GM12878 (cell line): ENCODE results near the gene ZFAND2A. TPM values are rescaled to one million over a fixed set of nuclear protein-coding genes. Genes with fewer than 3 reads are reported as not detected.

Experiments
- CREB1 ChIP-seq: IDR thresholded peaks from 2 replicates; pipeline ENCODE4 v1.6.1; 2012; ENCODE audit warnings: low read depth, mild to moderate bottlenecking, inconsistent platforms
- CREM ChIP-seq: IDR thresholded peaks from 2 replicates; pipeline ENCODE4 v1.6.1; 2014; ENCODE audit warnings: antibody characterized with exemption, low read depth
- GATAD2B ChIP-seq: fragments of 450-650 bp; conservative IDR thresholded peaks from 2 replicates; pipeline ENCODE4 v1.6.1; 2017; ENCODE audit warnings: low read depth, mild to moderate bottlenecking, moderate library complexity
- KLF5 ChIP-seq: fragments of 450-650 bp; IDR thresholded peaks from 2 replicates; pipeline ENCODE4 v1.6.1; 2014; ENCODE audit warnings: mild to moderate bottlenecking; ENCODE audit not compliant: partially characterized antibody
- LARP7 ChIP-seq: fragments of 450-650 bp; IDR thresholded peaks from 2 replicates; pipeline ENCODE4 v1.6.1; 2017; ENCODE audit warnings: mild to moderate bottlenecking
- NFIC ChIP-seq: IDR thresholded peaks from 2 replicates; pipeline ENCODE4 v1.6.1; 2012; ENCODE audit warnings: low read depth, mild to moderate bottlenecking, inconsistent platforms, low read length, moderate library complexity
- POLR2AphosphoS2 ChIP-seq: IDR thresholded peaks from 2 replicates; pipeline ENCODE4 v1.6.1; 2011; ENCODE audit warnings: low read depth, mild to moderate bottlenecking, low read length, improper control_type of control experiment, moderate library complexity
- STAT1 ChIP-seq: fragments of 450-650 bp; conservative IDR thresholded peaks from 2 replicates; pipeline ENCODE4 v1.6.1; 2014; ENCODE audit warnings: antibody characterized with exemption, mild to moderate bottlenecking
- TCF12 ChIP-seq: IDR thresholded peaks from 2 replicates; pipeline ENCODE4 v1.6.1; 2011; ENCODE audit warnings: low read depth, mild to moderate bottlenecking, low read length
- ZBED1 ChIP-seq: IDR thresholded peaks from 2 replicates; pipeline ENCODE4 v1.6.1; 2016; ENCODE audit warnings: borderline replicate concordance
- ZBTB40 ChIP-seq: fragments of 450-650 bp; IDR thresholded peaks from 2 replicates; pipeline ENCODE4 v1.6.1; 2016; ENCODE audit warnings: mild to moderate bottlenecking, moderate library complexity, borderline replicate concordance
- polyA plus RNA-seq, 11 experiments: library from polyadenylated mRNA; depleted of rRNA in 4 of 11; unstranded in 6 of 11; stranded (reverse) in 5 of 11; fragments of >200 nt; fragmentation: Nextera tagmentation in 4 of 11; fragmentation: Illumina TruSeq in 1 of 11; extraction: Ambion mirVana in 4 of 11; extraction: Trizol in 1 of 11; gene quantifications; 1 replicate in 1 of 11; 2 replicates in 10 of 11; pipeline versions ENCODE4 v1.2.1 to v1.2.3, GENCODE V29; 2011 to 2016; ENCODE audit warnings: inconsistent platforms in 2 of 11, missing spikeins in 2 of 11, low read depth in 1 of 11
- total RNA-seq, 4 experiments: library from RNA; depleted of rRNA in 3 of 4; stranded (reverse); fragments of >200 nt in 3 of 4; fragmentation: Illumina TruSeq in 1 of 4; extraction: Trizol in 1 of 4; gene quantifications; 2 replicates each; pipeline versions ENCODE4 v1.2.1 to v1.2.3, GENCODE V29; 2013 to 2021

Gene ZFAND2A
- total and polyA plus RNA-seq, 10 of the 15 experiments (the other 5 are each of a cell fraction or from before 2014, with no cell fraction given) = 14.8 to 39.9 (median 20.8) TPM

- TF ChIP-seq ZBTB40 (no peak), TCF12 (0 out of 2 replicates have a peak, but pooled peaks have one; percentile 40), GATAD2B (peak; percentile 60), POLR2AphosphoS2 (0 out of 2 replicates have a peak, but pooled peaks have one; percentile 31), CREM (peak; percentile 60), LARP7 (0 out of 2 replicates have a peak, but pooled peaks have one; percentile 34), KLF5 (peak; percentile 15), NFIC (peak; percentile 51; the same call in 1 of the 2 replicates), ZBED1 (no peak), STAT1 (no peak), CREB1 (peak; percentile 30; the same call in 1 of the 2 replicates)
Observed at GRCh38 chr7:1103009-1103788, 56.8 kb downstream of the ZFAND2A start (continued).

Other genes with a start within 250 kb of the ZFAND2A start
- 34.0 and 44.2 TPM in 2 replicates for gene ADAP1, start 205.5 kb downstream of the ZFAND2A start, total RNA-seq (2014; rRNA removed)
- 15.8 and 17.9 TPM in 2 replicates for gene ADAP1, start 205.5 kb downstream of the ZFAND2A start, total RNA-seq (2014; rRNA removed; fragmentation: Illumina TruSeq; extraction: Trizol)
- 38.7 and 42.3 TPM in 2 replicates for gene ADAP1, start 205.5 kb downstream of the ZFAND2A start, total RNA-seq (2021)
- gene ADAP1, start 205.5 kb downstream of the ZFAND2A start, polyA plus RNA-seq (2011; rRNA removed) = 16.6 and 22.5 TPM in 2 replicates
- gene ADAP1, start 205.5 kb downstream of the ZFAND2A start, polyA plus RNA-seq (2014; fragmentation: Illumina TruSeq; extraction: Trizol) = 8.0 and 22.0 TPM in 2 replicates
- gene ADAP1, start 205.5 kb downstream of the ZFAND2A start, polyA plus RNA-seq (2014; fragmentation: Nextera tagmentation; extraction: Ambion mirVana) = under 1 TPM in 1 of 2 experiments, not detected in 1; 0.22 TPM
- 28.9 and 35.5 TPM in 2 replicates for gene ADAP1, start 205.5 kb downstream of the ZFAND2A start, polyA plus RNA-seq (2014; rRNA removed)
- gene ADAP1, start 205.5 kb downstream of the ZFAND2A start, polyA plus RNA-seq (2016; fragmentation: Nextera tagmentation; extraction: Ambion mirVana) = 10 to 100 TPM in 1 of 2 experiments, 1 to 10 TPM in 1; 6.7 to 12.7 TPM
- gene COX19, start 184.6 kb downstream of the ZFAND2A start, total RNA-seq (2014; rRNA removed) = 10.2 and 12.5 TPM in 2 replicates
- gene COX19, start 184.6 kb downstream of the ZFAND2A start, total RNA-seq (2014; rRNA removed; fragmentation: Illumina TruSeq; extraction: Trizol) = 9.5 and 11.4 TPM in 2 replicates
- gene COX19, start 184.6 kb downstream of the ZFAND2A start, total RNA-seq (2021) = 8.6 and 9.0 TPM in 2 replicates
- gene COX19, start 184.6 kb downstream of the ZFAND2A start, polyA plus RNA-seq (2011; rRNA removed) = 15.9 and 17.0 TPM in 2 replicates
- gene COX19, start 184.6 kb downstream of the ZFAND2A start, polyA plus RNA-seq (2014; fragmentation: Illumina TruSeq; extraction: Trizol) = 7.0 and 12.4 TPM in 2 replicates
- 1 to 10 TPM; 3.7 to 6.6 TPM for gene COX19, start 184.6 kb downstream of the ZFAND2A start, polyA plus RNA-seq (2014; fragmentation: Nextera tagmentation; extraction: Ambion mirVana)
- gene COX19, start 184.6 kb downstream of the ZFAND2A start, polyA plus RNA-seq (2014; rRNA removed) = 8.9 and 10.2 TPM in 2 replicates
- 10 to 100 TPM; 15.0 to 17.9 TPM for gene COX19, start 184.6 kb downstream of the ZFAND2A start, polyA plus RNA-seq (2016; fragmentation: Nextera tagmentation; extraction: Ambion mirVana)
- gene CYP2W1, start 177.0 kb downstream of the ZFAND2A start, total RNA-seq (2014; rRNA removed) = not detected in 2 replicates
- gene CYP2W1, start 177.0 kb downstream of the ZFAND2A start, total RNA-seq (2014; rRNA removed; fragmentation: Illumina TruSeq; extraction: Trizol) = not detected in 2 replicates
- not detected in 2 replicates for gene CYP2W1, start 177.0 kb downstream of the ZFAND2A start, total RNA-seq (2021)
- gene CYP2W1, start 177.0 kb downstream of the ZFAND2A start, polyA plus RNA-seq (2011; rRNA removed) = not detected in 2 replicates
- not detected in 2 replicates for gene CYP2W1, start 177.0 kb downstream of the ZFAND2A start, polyA plus RNA-seq (2014; fragmentation: Illumina TruSeq; extraction: Trizol)
- not detected for gene CYP2W1, start 177.0 kb downstream of the ZFAND2A start, polyA plus RNA-seq (2014; fragmentation: Nextera tagmentation; extraction: Ambion mirVana)
- not detected in 2 replicates for gene CYP2W1, start 177.0 kb downstream of the ZFAND2A start, polyA plus RNA-seq (2014; rRNA removed)
- not detected for gene CYP2W1, start 177.0 kb downstream of the ZFAND2A start, polyA plus RNA-seq (2016; fragmentation: Nextera tagmentation; extraction: Ambion mirVana)
- gene GPR146, start 115.7 kb downstream of the ZFAND2A start, total RNA-seq (2014; rRNA removed) = 0.65 and 0.68 TPM in 2 replicates
- gene GPR146, start 115.7 kb downstream of the ZFAND2A start, total RNA-seq (2014; rRNA removed; fragmentation: Illumina TruSeq; extraction: Trizol) = 0.36 and 0.92 TPM in 2 replicates
- 0.51 and 1.1 TPM in 2 replicates for gene GPR146, start 115.7 kb downstream of the ZFAND2A start, total RNA-seq (2021)
- gene GPR146, start 115.7 kb downstream of the ZFAND2A start, polyA plus RNA-seq (2011; rRNA removed) = 9.0 and 12.0 TPM in 2 replicates
- gene GPR146, start 115.7 kb downstream of the ZFAND2A start, polyA plus RNA-seq (2014; fragmentation: Illumina TruSeq; extraction: Trizol) = 0.19 TPM in 1 of 2 replicates, not detected in the other
- gene GPR146, start 115.7 kb downstream of the ZFAND2A start, polyA plus RNA-seq (2014; fragmentation: Nextera tagmentation; extraction: Ambion mirVana) = not detected
- gene GPR146, start 115.7 kb downstream of the ZFAND2A start, polyA plus RNA-seq (2014; rRNA removed) = 0.50 and 0.80 TPM in 2 replicates
- gene GPR146, start 115.7 kb downstream of the ZFAND2A start, polyA plus RNA-seq (2016; fragmentation: Nextera tagmentation; extraction: Ambion mirVana) = 1 to 10 TPM in 1 of 2 experiments, under 1 TPM in 1; 0.56 to 1.0 TPM
- 5.3 and 5.5 TPM in 2 replicates for gene GPER1, start 72.1 kb downstream of the ZFAND2A start, total RNA-seq (2014; rRNA removed)
- 1.8 and 2.2 TPM in 2 replicates for gene GPER1, start 72.1 kb downstream of the ZFAND2A start, total RNA-seq (2014; rRNA removed; fragmentation: Illumina TruSeq; extraction: Trizol)
- gene GPER1, start 72.1 kb downstream of the ZFAND2A start, total RNA-seq (2021) = 6.3 and 7.7 TPM in 2 replicates
- 1.3 and 1.9 TPM in 2 replicates for gene GPER1, start 72.1 kb downstream of the ZFAND2A start, polyA plus RNA-seq (2011; rRNA removed)
- 0.73 and 1.4 TPM in 2 replicates for gene GPER1, start 72.1 kb downstream of the ZFAND2A start, polyA plus RNA-seq (2014; fragmentation: Illumina TruSeq; extraction: Trizol)
- gene GPER1, start 72.1 kb downstream of the ZFAND2A start, polyA plus RNA-seq (2014; fragmentation: Nextera tagmentation; extraction: Ambion mirVana) = under 1 TPM; 0.03 to 0.73 TPM
- 6.5 TPM in 2 replicates for gene GPER1, start 72.1 kb downstream of the ZFAND2A start, polyA plus RNA-seq (2014; rRNA removed)
- 1 to 10 TPM; 3.0 to 5.2 TPM for gene GPER1, start 72.1 kb downstream of the ZFAND2A start, polyA plus RNA-seq (2016; fragmentation: Nextera tagmentation; extraction: Ambion mirVana)
- not detected in 2 replicates for gene UNCX, start 72.7 kb upstream of the ZFAND2A start, total RNA-seq (2014; rRNA removed)
- not detected in 2 replicates for gene UNCX, start 72.7 kb upstream of the ZFAND2A start, total RNA-seq (2014; rRNA removed; fragmentation: Illumina TruSeq; extraction: Trizol)
- gene UNCX, start 72.7 kb upstream of the ZFAND2A start, total RNA-seq (2021) = not detected in 2 replicates
- not detected in 2 replicates for gene UNCX, start 72.7 kb upstream of the ZFAND2A start, polyA plus RNA-seq (2011; rRNA removed)
- gene UNCX, start 72.7 kb upstream of the ZFAND2A start, polyA plus RNA-seq (2014; fragmentation: Illumina TruSeq; extraction: Trizol) = not detected in 2 replicates
- gene UNCX, start 72.7 kb upstream of the ZFAND2A start, polyA plus RNA-seq (2014; fragmentation: Nextera tagmentation; extraction: Ambion mirVana) = not detected
- gene UNCX, start 72.7 kb upstream of the ZFAND2A start, polyA plus RNA-seq (2014; rRNA removed) = not detected in 2 replicates
- not detected for gene UNCX, start 72.7 kb upstream of the ZFAND2A start, polyA plus RNA-seq (2016; fragmentation: Nextera tagmentation; extraction: Ambion mirVana)